Measurements from ENCODE around the gene GAGE2A. TPM values are rescaled to one million over a fixed set of nuclear protein-coding genes. Genes with fewer than 3 reads are reported as not detected.
A peak's percentile ranks its signal among the peaks of the same experiment; 100 is the strongest.

Gene GAGE2A
- total RNA-seq, 1 donor from 2014 or later = not detected

DNA sequence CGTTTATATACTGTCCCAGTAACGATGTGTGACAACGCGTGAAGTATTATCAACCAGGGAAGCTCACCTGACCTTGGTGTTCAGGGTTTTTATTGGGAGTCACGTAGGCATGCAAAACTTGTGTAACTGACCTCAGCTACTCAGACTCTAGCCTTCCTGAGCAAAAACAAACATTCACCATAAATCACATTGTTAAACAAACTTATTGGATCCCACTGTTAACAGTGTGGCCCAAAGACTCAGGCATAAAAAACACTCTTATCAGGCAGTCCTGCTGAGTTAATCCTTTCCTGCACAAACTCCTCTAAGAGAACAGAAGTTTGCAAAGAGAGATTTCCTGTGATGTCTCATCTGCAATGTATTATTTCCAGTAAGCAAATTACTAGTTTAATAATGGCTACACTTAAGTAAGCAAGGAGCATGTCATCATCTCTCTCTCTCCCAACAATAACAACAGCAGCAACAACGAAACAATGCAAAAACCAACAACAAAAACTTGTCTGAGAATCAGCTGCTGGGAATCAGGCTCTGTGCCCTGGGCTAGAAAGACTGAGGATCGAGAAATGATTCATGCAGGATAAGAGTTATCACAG is 21.5 kb downstream of the GAGE2A start:
- no peak for TF ChIP-seq CTCF (IDR thresholded peaks at IDR 0.05)
- H3K9me3 ChIP-seq = no peaks in the 10 kb centered on the region
- no peak overlapping the region for H3K27ac ChIP-seq
- no peaks in the 10 kb centered on the region for H3K36me3 ChIP-seq
- intact Hi-C loops (cut with DNase I) = no loop called here
- H3K27me3 ChIP-seq = no peaks in the 10 kb centered on the region
- H3K4me1 ChIP-seq = no peaks in the 10 kb centered on the region
- DNase-seq (no peak), ATAC-seq (no peak)
- no peak overlapping the region for H3K4me3 ChIP-seq

DNA sequence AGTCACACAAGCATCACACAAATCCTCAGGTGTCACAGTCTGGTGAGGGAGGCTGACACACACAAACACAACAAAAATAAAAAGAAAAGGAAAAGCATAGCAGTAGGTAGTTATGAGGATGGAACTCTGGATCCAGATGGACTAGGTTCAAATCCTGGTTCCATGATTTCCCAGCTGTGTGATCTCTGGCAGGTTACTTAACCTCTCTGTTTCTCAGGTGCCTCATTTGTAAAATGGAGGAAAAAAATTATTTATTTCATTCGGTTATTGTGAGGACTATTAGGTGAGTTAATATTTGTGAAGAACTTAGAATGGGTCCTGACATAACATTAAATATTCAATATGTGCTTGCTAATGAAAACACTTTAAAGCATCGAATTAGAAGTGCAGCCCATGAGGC is 29.3 kb downstream of the GAGE2A start:
- H3K9me3 ChIP-seq = no peaks in the 10 kb centered on the region
- DNase-seq = no peak
- H3K4me3 ChIP-seq = no peak overlapping the region
- TF ChIP-seq CTCF (IDR thresholded peaks at IDR 0.05) = no peak
- no peak for ATAC-seq
- intact Hi-C loops (cut with DNase I) = no loop called here
- H3K27me3 ChIP-seq = no peaks in the 10 kb centered on the region
- H3K4me1 ChIP-seq = no peaks in the 10 kb centered on the region
- no peak overlapping the region for H3K27ac ChIP-seq
- no peaks in the 10 kb centered on the region for H3K36me3 ChIP-seq

- no peak for DNase-seq
- Histone ChIP-seq H3K27ac (no peak overlapping the region), H3K9me3 (no peaks in the 10 kb centered on the region), H3K4me3 (peak overlapping the region; percentile 19), H3K36me3 (no peaks in the 10 kb centered on the region), H3K4me1 (no peaks in the 10 kb centered on the region), H3K27me3 (no peaks in the 10 kb centered on the region)
- peak; percentile 39 for ATAC-seq
- no peak for TF ChIP-seq CTCF (IDR thresholded peaks at IDR 0.05)
- intact Hi-C loops (cut with DNase I) = no loop called here
Measured at GRCh38 chrX:49627086-49627777, 37.9 kb downstream of the GAGE2A start.

DNA sequence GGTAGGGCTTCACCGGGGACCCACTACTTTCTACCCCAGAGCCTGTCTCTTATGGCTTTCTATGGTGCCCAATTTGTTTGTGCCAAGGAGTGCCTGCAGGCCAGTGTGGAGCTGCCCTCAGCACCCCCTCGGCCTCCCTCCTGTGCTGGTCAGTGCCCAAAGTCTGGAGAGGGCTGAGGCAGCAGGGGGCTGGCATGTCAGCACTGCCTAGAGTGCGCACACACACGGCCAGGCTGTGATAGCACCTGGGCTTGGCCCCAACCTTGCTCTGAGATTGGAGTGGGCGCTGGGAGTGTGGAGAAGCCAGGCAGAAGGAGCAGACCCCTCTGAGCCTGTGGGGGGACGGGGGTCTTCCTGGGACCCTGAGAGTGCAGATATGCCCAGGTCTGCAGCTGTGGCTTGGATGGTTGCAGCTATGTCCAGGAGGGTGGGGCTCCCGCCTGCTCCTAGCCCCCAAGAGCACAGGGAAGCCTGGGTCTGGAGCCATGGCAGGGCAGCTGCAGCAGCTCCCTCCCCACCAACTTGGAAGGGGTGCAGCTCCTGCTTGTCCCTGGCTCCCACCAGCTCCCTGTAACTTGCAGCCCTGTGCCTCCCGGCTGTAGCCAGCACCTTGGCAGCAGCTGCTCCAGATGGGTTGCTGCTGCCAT is 55.8 kb downstream of the GAGE2A start:
- H3K27me3 ChIP-seq = no peaks in the 10 kb centered on the region
- H3K4me1 ChIP-seq = no peaks in the 10 kb centered on the region
- H3K9me3 ChIP-seq = no peaks in the 10 kb centered on the region
- no peak for ATAC-seq
- DNase-seq = no peak
- H3K4me3 ChIP-seq = no peak overlapping the region
- intact Hi-C loops (cut with DNase I) = no loop called here
- TF ChIP-seq CTCF (IDR thresholded peaks at IDR 0.05) = no peak
- H3K27ac ChIP-seq = no peak overlapping the region
- H3K36me3 ChIP-seq = no peaks in the 10 kb centered on the region

Other genes with a start within 250 kb of the GAGE2A start
- gene GAGE12C, start 57.3 kb upstream of the GAGE2A start, total RNA-seq = not detected
- not detected for gene GAGE12D, start 47.8 kb upstream of the GAGE2A start, total RNA-seq
- not detected for gene GAGE12E, start 38.2 kb upstream of the GAGE2A start, total RNA-seq
- not detected for gene GAGE12F, start 28.7 kb upstream of the GAGE2A start, total RNA-seq
- not detected for gene GAGE12G, start 19.1 kb upstream of the GAGE2A start, total RNA-seq
- gene GAGE12H, start 9.5 kb upstream of the GAGE2A start, total RNA-seq = not detected
- not detected for gene GAGE1, start 9.5 kb downstream of the GAGE2A start, total RNA-seq
- gene PAGE1, start 106.5 kb downstream of the GAGE2A start, total RNA-seq = not detected
- not detected for gene PAGE4, start 239.8 kb downstream of the GAGE2A start, total RNA-seq